GM18505 (cell line): Measurements from ENCODE around the gene ADGRV1.

Experiments
- ATAC-seq: cut with Tn5 transposase; IDR thresholded peaks from one replicate; pipeline ENCODE4 v1.9.1; 2021; ENCODE audit not compliant: unreplicated experiment
- POLR2A ChIP-seq: IDR thresholded peaks from 4 replicates; pipeline ENCODE4 v1.6.1; 2011; ENCODE audit warnings: borderline replicate concordance; ENCODE audit not compliant: insufficient read depth, insufficient read length; ENCODE audit errors: extremely low read depth

ADGRV1 gene

DNA sequence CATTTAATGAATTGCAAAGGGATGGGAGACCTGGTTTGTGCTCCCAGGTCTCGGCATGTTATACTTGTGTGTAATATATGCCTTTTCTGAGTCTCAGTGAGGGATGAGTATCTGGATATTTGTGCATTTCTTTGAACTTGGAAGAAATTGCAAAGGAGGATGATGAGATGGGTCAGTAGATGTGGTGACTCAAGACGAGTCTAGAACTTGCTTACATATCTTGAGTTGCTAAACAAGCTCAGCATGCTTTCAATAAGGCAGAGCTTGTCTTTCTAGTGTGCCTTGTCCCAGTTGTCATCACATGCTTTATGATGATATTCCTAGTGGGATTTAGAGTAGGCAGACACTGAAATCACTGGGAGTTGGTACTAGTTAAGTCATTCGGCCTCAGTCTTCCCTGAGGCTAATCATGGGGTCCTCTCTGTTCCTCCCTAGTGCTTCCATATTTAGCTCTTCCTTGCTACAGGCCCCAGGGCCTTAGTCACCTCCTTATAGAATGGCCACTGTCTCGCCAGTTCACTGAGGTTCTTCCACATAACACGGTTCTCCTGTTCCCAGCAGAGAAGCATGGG is 602.2 kb downstream of the ADGRV1 start:
- ATAC-seq = no peak
- no peak for TF ChIP-seq POLR2A

GRCh38 chr5:91162534-91163381 is 604.2 kb downstream of the ADGRV1 start:
- no peak for TF ChIP-seq POLR2A

GRCh38 chr5:91164424-91164823 is 605.8 kb downstream of the ADGRV1 start:
- no peak for ATAC-seq
- TF ChIP-seq POLR2A = no peak

More at GRCh38 chr5:91162534-91163381, 604.2 kb downstream of the ADGRV1 start:
- ATAC-seq = peak; percentile 99

DNA sequence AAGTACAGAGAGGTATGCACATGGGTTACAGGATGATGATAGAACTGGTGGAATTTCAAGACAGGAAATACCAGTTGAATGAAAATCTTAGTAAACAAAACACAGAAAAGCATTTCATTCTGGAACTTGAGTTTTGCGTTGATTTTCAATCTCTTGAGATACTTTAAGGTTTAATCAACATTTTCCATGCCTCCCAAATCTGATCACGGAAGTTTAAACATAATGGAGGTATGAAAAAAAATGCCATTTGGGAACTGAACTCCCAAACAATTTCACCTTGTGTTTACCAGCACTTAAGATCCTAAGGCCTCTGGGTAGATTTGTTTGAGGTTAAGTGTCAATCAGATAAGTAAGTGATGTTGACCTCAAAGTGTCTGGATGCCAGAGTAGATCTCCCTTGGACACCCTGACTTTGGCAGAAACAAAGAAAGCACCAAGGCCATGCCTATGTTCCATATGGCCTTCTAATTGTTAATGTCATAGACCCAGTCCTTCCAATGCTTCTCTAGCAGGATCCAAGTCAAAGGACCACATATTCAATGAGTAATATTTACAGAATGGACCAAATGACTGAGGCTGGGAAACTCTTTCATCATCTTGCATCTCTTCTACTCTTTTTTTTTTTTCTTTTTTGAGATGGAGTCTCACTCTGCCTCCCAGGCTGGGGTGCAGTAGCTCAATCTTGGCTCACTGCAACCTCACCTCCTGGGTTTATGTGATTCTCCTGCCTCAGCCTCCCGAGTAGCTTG is 607.6 kb downstream of the ADGRV1 start:
- TF ChIP-seq POLR2A = no peak
- no peak for ATAC-seq

GRCh38 chr5:91168859-91169258 is 610.3 kb downstream of the ADGRV1 start:
- no peak for TF ChIP-seq POLR2A
- ATAC-seq = no peak

GRCh38 chr5:91170266-91170665 is 611.7 kb downstream of the ADGRV1 start:
- ATAC-seq = no peak
- TF ChIP-seq POLR2A = no peak

GRCh38 chr5:91171322-91171721 is 612.7 kb downstream of the ADGRV1 start:
- TF ChIP-seq POLR2A = no peak
- ATAC-seq = no peak

DNA sequence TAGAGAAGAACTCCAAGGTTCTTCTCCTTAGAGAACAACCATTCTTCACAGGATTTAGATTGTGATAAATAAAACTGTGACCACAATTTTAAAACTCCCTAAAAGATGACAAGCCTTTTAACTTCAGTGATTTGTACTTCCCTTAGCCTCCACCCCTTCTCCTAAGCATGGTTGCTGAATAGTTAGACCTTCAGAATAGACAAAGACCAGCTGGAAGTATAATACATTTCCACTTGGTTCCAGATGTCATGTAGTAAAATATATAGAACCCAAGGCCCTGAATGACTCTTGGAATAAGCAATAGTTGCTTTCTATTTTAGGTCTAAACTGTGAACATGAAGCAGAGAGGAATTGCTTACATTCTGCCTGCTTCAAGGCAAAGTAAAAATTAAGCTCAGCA is 615.8 kb downstream of the ADGRV1 start:
- no peak for ATAC-seq
- TF ChIP-seq POLR2A = no peak

GRCh38 chr5:91175708-91176107 is 617.1 kb downstream of the ADGRV1 start:
- no peak for ATAC-seq
- TF ChIP-seq POLR2A = no peak

DNA sequence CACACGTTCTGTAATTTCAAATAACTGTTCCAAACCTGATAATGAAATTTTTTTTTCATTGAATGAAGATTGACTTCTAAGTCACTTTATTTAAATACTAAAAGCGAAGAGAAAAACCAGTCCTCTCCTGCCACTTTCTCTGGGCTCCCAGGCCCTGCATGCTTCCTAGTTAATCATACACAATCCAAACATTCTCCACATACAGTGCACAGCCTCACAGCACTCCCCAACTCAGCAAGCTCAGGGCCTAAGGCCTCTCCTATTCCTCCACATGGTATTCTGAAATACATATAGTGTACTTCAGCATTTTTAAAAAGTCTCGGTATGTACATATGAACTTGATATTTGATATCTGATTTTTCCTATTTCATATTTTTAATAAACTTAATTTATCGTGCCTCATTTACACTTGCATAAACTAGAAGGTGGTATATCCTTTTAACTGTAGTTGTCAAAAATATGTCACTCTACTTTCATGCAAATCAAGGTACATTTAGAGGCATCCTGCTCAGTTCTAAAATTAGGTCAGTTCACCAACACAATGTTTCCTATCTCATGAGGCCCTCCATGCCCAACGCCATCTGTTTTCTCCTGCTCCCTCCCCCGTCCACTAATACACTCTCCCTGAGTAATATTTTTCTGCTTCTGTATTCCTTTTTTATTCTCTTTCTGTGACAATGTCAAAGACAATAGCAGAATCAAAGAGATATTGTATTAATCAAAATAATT is 617.9 kb downstream of the ADGRV1 start:
- no peak for TF ChIP-seq POLR2A
- no peak for ATAC-seq

DNA sequence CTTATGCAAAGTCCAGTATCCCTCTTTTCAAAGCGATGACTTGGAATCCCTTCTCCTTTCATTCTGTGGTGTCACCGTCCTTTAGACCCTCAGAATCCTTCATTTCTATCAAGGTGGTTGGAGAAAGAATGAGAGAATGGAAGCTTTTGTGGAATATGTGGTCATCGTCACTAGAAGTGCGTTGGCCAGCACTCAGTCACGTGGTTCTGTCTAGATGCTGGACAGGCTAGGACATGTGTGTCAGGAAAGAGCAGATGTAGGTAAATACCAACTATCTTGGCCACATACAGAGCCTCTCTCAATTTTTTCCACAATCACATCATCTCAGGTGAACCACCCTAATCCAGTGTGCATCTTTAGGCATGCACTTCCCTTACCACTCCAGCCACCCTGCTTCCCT is 618.5 kb downstream of the ADGRV1 start:
- no peak for TF ChIP-seq POLR2A

GRCh38 chr5:91177639-91178038 is 619.0 kb downstream of the ADGRV1 start:
- no peak for ATAC-seq
- TF ChIP-seq POLR2A = no peak

More for the DNA sequence above, 618.5 kb downstream of the ADGRV1 start:
- no peak for ATAC-seq

- no peak for ATAC-seq
- TF ChIP-seq POLR2A = no peak
Observed at GRCh38 chr5:91178461-91178860, 619.9 kb downstream of the ADGRV1 start.

- TF ChIP-seq POLR2A = no peak
- ATAC-seq = no peak
Observed at GRCh38 chr5:91179018-91179417, 620.4 kb downstream of the ADGRV1 start.

- no peak for ATAC-seq
- TF ChIP-seq POLR2A = no peak
Observed at GRCh38 chr5:91180506-91180905, 621.9 kb downstream of the ADGRV1 start.
